Adrenal gland (tissue), 12 donors: ENCODE results near the gene POGZ. TPM values are rescaled to one million over a fixed set of nuclear protein-coding genes. Genes with fewer than 3 reads are reported as not detected.

ENCODE experiments used
- DNase-seq, 7 donors: peaks; one replicate each; pipeline ENCODE4 v3.0.0-alpha.2; 2019 to 2020
- H3K27ac ChIP-seq, 5 donors: fragments of 200-600 bp; sonication (generic) in 4 of 5; 1 replicate in 3 of 5; 2 replicates in 2 of 5; pipeline versions ENCODE4 v1.5.1 to v1.8.0; 2016 to 2020; ENCODE audit warnings: mild to moderate bottlenecking in 1 of 5
- H3K27me3 ChIP-seq: fragments of 200-600 bp; 2 replicates; pipeline ENCODE4 v1.8.0; 2021
- H3K36me3 ChIP-seq, 2 donors: fragments of 200-600 bp; replicated peaks in 1 of 2; 1 replicate in 1 of 2; 2 replicates in 1 of 2; pipeline versions ENCODE4 v1.5.1 to v1.8.0; 2018 to 2022
- H3K4me1 ChIP-seq, 2 donors: fragments of 200-600 bp; replicated peaks in 1 of 2; 1 replicate in 1 of 2; 2 replicates in 1 of 2; pipeline versions ENCODE4 v1.5.1 to v1.8.0; 2018 to 2021
- H3K4me3 ChIP-seq, 4 donors: fragments of 200-600 bp; sonication (generic) in 3 of 4; one replicate each; pipeline ENCODE4 v1.5.1; 2016 to 2018
- H3K9me3 ChIP-seq, 3 donors: fragments of 200-600 bp; sonication (generic) in 1 of 3; replicated peaks in 1 of 3; 1 replicate in 2 of 3; 2 replicates in 1 of 3; pipeline versions ENCODE4 v1.5.1 to v1.8.0; 2016 to 2021
- CTCF ChIP-seq, 6 experiments: fragments of 450-650 bp in 4 of 6; fragments of 200-600 bp in 2 of 6; sonication (generic) in 1 of 6; IDR thresholded peaks; 1 replicate in 5 of 6; 2 replicates in 1 of 6; pipeline versions ENCODE4 v1.5.1 to v1.8.0; 2016 to 2021; ENCODE audit warnings: antibody characterized with exemption in 6 of 6, mild to moderate bottlenecking in 2 of 6, moderate library complexity in 1 of 6
- POLR2A ChIP-seq, 2 donors: fragments of 450-650 bp; IDR thresholded peaks; one replicate each; pipeline ENCODE4 v1.6.1; 2017; ENCODE audit warnings: antibody characterized with exemption in 2 of 2, mild to moderate bottlenecking in 2 of 2, moderate library complexity in 1 of 2
- WGBS, 4 donors: extraction: QIAGEN DNeasy Blood & Tissue Kit in 2 of 4; methylation state at CpG; one replicate each; pipeline versions ENCODE4 v1.1.5 to v1.1.7; 2013 to 2017; 5-methylcytosine and 5-hydroxymethylcytosine counted together
- intact Hi-C, 2 donors: fragments of 100-400 bp; cut with DNase I; formaldehyde crosslinking; loops; one replicate each; pipeline versions ENCODE4 v1.14.1 to v1.15.0; 2022 to 2023
- polyA plus RNA-seq, 3 donors: library from polyadenylated mRNA; stranded (reverse); fragments of 200-250 nt in 2 of 3; fragments of 350-450 nt in 1 of 3; fragmentation: Illumina TruSeq in 1 of 3; extraction: RNeasy Lipid Tissue Mini Kit (QIAGEN cat#74804) in 1 of 3; gene quantifications; one replicate each; pipeline ENCODE4 v1.2.3, GENCODE V29; 2013 to 2014
- total RNA-seq, 9 donors: library from RNA; depleted of rRNA in 4 of 9; stranded (reverse); fragments of >200 nt in 4 of 9; fragments of 120-200 nt in 1 of 9; fragmentation: NEBNext Ultra II Directional in 1 of 9; extraction: Animal tissue kit (Norgen Biotek cat#: 25700) in 1 of 9; gene quantifications; one replicate each; pipeline versions ENCODE4 v1.1.0 to v1.2.4, GENCODE V29; 2013 to 2023
- donor health status: healthy with polysubstance abuse.
- donor health status: Bipolar disorder and iron deficiency.
- donor health status: DM: yes; HTN: yes; CAD: no.
- donor health status: DM: no; HTN: no; CAD: no.
- donor health status: DM: no; HTN: no; CAD: no.
- donor health status: DM: yes; HTN: yes; CAD: no.

The POGZ gene
- total and polyA plus RNA-seq, 12 donors: 24.0 to 117 (median 61.9) TPM

DNA sequence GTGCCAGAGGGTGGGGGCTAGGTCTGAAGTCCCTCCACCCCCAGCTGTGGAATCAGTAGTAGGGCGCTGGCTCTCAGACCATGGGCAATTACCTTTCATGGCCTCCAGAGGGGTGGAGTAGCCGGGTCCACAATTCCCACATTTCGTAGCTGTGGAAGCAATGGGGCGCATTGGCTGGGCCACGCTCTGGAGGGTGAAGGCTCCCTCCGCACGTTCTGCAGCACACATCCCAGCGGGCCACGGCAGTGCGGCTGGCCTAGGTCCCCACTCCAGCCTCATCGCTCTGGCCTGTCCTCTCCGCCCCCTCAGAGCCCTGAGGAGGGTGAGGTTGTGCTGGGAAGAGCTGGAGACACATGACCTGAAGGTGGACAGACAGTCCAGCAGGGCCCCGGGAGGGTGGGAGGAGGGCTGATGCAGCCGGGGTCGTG lies 89.7 kb downstream of the POGZ start:
- H3K27ac ChIP-seq: peak overlapping the region in 1 of 5 donors; percentile 85
- peaks cover 23 to 32% of the 10 kb centered on the region in 2 donors for H3K4me1 ChIP-seq
- no peak for DNase-seq
- intact Hi-C loops: no loop called here
- no peaks in the 10 kb centered on the region for H3K27me3 ChIP-seq
- H3K36me3 ChIP-seq: no peaks in the 10 kb centered on the region
- no peaks in the 10 kb centered on the region for H3K9me3 ChIP-seq
- TF ChIP-seq CTCF (IDR thresholded peaks at IDR 0.05): no peak
- TF ChIP-seq POLR2A (IDR thresholded peaks at IDR 0.05): no peak
- WGBS, 4 donors: 83 to 96% (median 86%) methylated on average over 3 to 15 of the region's 15 CpGs
- H3K4me3 ChIP-seq: no peak overlapping the region

- intact Hi-C loops: no loop called here
- Histone ChIP-seq H3K36me3 (no peaks in the 10 kb centered on the region), H3K4me3 (no peak overlapping the region), H3K27me3 (no peaks in the 10 kb centered on the region), H3K4me1 (peaks cover 23 to 32% of the 10 kb centered on the region in 2 donors), H3K27ac (peak overlapping the region in 1 of 5 donors; percentile 85), H3K9me3 (no peaks in the 10 kb centered on the region)
- no peak for DNase-seq
- WGBS, 4 donors: 87 to 92% (median 89%) methylated on average over 6 to 7 of the region's 7 CpGs
- TF ChIP-seq CTCF (IDR thresholded peaks at IDR 0.05): no peak
- TF ChIP-seq POLR2A (IDR thresholded peaks at IDR 0.05): no peak
Observed at GRCh38 chr1:151369302-151369610, 90.0 kb downstream of the POGZ start.

DNA sequence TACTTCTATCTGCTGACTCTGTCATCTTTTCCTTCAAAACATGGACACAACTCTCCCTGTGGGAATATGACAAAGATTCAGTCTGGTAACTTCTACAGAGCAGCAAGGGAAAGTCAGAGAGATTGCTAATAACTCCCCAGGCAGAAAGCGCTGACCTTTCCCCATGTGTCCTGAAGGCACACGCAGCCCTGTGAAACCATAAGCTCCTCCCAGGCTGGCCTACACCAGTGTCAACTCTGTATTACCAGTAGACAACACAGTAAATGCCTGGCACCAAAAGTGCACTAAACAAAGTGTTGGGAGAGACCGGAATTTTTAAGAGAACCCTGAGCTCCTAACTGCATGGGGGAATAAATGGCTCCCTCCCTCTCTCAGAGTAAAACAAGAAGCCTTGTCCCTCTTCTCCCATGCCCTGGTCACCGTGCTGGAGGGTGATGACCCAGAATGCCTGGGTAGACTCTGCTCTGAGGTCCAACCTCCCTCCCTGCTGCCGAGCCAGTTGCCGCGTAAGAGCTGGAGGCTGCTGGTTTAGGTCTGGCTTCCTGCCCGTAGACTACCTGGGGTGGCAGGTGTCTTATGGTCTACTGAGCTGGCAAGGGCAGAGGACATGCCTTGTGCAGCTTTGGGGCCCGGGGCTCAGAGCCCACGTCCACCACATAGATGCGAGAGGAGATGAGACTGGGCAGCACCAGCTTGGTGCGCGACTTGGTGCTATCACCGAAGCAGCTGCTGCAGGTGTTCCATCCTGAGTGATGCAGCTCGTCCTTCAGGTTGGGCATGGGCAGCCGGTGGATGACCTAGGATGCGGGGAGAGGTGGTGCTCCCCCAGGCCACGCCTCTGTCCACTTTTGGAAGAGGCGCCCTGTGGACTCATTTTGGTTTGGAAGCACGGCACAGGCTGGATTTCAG lies 90.6 kb downstream of the POGZ start:
- Histone ChIP-seq H3K27me3 (no peaks in the 10 kb centered on the region), H3K4me3 (no peak overlapping the region), H3K36me3 (no peaks in the 10 kb centered on the region), H3K4me1 (peaks cover 23 to 32% of the 10 kb centered on the region in 2 donors), H3K27ac (peak overlapping the region in 4 of 5 donors; percentile 60 to 85 (median 70)), H3K9me3 (no peaks in the 10 kb centered on the region)
- intact Hi-C loops: no loop called here
- no peak for TF ChIP-seq CTCF (IDR thresholded peaks at IDR 0.05)
- no peak for TF ChIP-seq POLR2A (IDR thresholded peaks at IDR 0.05)
- peak in 3 of 7 donors; percentile 42 to 58 (median 50) for DNase-seq
- 30 to 94% (median 88%) methylated on average over 2 to 20 of the region's 20 CpGs for WGBS, 4 donors

DNA sequence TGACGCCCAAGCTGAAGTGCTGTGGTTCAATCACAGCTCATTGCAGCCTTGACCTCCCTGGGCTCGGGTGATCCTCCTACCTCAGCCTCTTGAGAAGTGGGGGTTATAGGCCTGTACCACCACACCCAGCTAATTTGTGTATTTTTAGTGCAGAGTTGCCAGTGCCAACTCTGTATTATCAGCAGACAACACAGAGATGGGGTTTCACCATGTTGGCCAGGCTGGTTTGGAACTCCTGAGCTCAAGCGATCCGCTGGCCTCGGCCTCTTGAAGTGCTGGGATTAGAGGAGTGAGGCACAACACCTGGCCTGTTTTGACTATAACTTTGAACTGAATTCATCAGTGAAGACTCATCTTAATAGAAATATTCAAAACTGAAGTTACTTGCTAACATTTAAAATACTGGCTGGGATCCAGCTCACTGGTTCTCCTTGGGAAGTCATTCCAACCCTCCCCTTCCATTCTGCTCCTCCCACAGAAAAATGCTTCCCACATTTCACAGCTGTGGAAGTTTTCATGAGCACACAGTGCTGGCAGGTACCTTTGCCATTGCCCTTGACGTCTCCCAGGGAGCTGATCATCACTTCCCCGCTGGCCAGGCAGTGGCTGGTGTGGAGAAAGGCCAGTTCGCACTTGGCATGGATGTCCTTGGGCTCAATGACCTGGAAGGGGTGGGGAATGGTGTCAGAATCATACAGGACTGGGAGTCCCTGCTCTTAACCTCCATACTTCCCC lies 91.5 kb downstream of the POGZ start:
- H3K27me3 ChIP-seq: no peaks in the 10 kb centered on the region
- H3K36me3 ChIP-seq: no peaks in the 10 kb centered on the region
- intact Hi-C loops: no loop called here
- peaks cover 23 to 32% of the 10 kb centered on the region in 2 donors for H3K4me1 ChIP-seq
- no peak overlapping the region for H3K4me3 ChIP-seq
- TF ChIP-seq CTCF (IDR thresholded peaks at IDR 0.05): no peak
- TF ChIP-seq POLR2A (IDR thresholded peaks at IDR 0.05): no peak
- H3K27ac ChIP-seq: peak overlapping the region in 4 of 5 donors; percentile 60 to 85 (median 70)
- no peaks in the 10 kb centered on the region for H3K9me3 ChIP-seq
- peak; percentile 73 to 93 (median 89) for DNase-seq
- WGBS, 4 donors: 39 to 61% (median 51%) methylated on average over 7 to 8 of the region's 8 CpGs
